Measurements from ENCODE around the gene CHRNA5.
"Not testable (repeated sequence)": the region's sequence is repeated elsewhere in the genome, so short reads cannot be mapped to it uniquely, and the experiment has no call there.

Gene CHRNA5

DNA sequence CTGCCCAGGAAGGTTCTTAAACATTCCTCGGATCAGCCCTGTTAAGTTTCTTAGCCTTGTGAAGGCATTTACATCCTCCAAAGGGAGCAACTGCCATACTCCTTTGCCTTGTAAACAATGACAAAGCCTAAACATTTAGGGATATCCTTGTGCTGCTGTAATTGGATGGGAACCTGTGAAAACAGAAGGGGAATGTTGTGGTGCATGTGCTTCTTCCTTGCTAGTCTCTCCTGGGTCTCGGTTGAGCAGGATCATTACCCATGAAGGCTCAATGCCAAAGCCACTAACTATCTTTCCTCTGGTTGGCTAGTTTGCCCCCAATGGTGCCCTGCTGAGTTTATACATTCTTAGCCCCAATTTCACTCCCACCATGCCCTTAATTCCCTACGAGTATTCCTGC, 38.1 kb downstream of the CHRNA5 start:
- H3K27me3 Mint-ChIP-seq (ENCODE audit: low read depth): peaks cover 7% of the 10 kb centered on the region
- no peaks in the 10 kb centered on the region for H3K36me3 Mint-ChIP-seq (ENCODE audit: low read depth)

DNA sequence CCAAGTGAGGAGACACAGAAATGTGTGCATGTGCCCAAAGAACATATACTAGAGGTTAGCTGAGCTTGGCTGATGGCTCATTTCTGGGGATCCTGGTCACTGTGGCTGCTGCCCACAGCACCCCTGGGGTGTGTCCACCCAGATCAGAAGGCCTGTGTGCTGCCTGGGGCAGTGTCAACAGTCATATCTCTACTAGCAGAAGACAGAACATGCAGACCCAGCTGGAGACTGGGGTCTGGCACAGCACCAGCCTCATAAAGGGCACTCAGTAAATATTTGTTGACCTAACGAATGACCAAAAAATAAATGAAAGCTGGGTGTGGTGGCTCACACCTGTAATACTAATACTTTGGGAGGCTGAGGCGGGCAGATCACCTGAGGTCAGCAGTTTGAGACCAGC, 39.1 kb downstream of the CHRNA5 start:
- H3K9me3 Mint-ChIP-seq: no peaks in the 10 kb centered on the region
- no peaks in the 10 kb centered on the region for H3K36me3 Mint-ChIP-seq (ENCODE audit: low read depth)
- H3K4me3 Mint-ChIP-seq: no peak overlapping the region
- no peak overlapping the region for H3K27ac Mint-ChIP-seq
- H3K4me1 Mint-ChIP-seq (ENCODE audit: low read depth): no peaks in the 10 kb centered on the region
- peaks cover 10% of the 10 kb centered on the region for H3K27me3 Mint-ChIP-seq (ENCODE audit: low read depth)

More for the DNA sequence above, 38.1 kb downstream of the CHRNA5 start:
- no peak overlapping the region for H3K27ac Mint-ChIP-seq
- no peaks in the 10 kb centered on the region for H3K9me3 Mint-ChIP-seq
- H3K4me3 Mint-ChIP-seq: no peak overlapping the region
- no peaks in the 10 kb centered on the region for H3K4me1 Mint-ChIP-seq (ENCODE audit: low read depth)

DNA sequence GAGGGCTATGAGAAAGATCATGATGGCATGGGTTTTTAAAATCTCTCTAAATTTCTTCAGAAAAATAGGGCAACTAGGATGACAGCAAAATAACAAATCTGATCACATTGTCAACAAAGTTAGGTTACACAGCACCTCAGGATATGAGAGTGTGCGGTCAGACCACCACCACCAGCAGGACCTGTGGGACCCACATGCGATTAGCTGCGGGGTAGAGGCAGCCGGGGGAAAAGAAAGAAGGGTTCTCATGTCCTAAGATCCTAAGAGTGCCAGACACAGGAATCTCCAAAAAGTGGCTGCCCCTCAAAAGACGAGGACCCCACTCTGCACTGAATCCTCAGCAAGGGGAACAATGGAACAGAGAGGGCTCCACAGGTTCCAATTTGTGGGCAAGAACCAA, 39.9 kb downstream of the CHRNA5 start:
- Mint-ChIP-seq H3K9me3 (no peaks in the 10 kb centered on the region), H3K27ac (no peak overlapping the region), H3K4me3 (no peak overlapping the region), H3K36me3 (ENCODE audit: low read depth) (no peaks in the 10 kb centered on the region), H3K27me3 (ENCODE audit: low read depth) (peaks cover 18% of the 10 kb centered on the region), H3K4me1 (ENCODE audit: low read depth) (no peaks in the 10 kb centered on the region)

DNA sequence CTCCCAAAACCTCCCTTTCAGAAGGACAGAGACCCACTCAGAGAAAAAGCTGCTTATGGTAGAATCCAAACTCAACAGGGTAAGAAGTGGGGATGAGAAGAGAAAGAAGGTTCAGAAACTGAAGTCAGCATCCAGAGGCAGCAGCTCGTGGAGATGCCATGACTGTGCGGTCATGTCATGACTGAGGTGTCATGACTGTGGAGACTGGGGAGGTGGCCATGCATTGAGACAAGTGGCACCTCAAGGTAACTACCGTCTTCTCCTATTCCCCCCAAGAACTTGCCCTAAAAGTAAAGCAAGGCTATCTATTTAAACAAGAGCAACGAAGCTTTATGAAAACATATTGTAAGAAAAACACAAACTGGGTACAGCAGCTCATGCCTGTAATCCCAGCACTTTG, 40.4 kb downstream of the CHRNA5 start:
- no peaks in the 10 kb centered on the region for H3K36me3 Mint-ChIP-seq (ENCODE audit: low read depth)
- H3K27ac Mint-ChIP-seq: no peak overlapping the region
- H3K4me3 Mint-ChIP-seq: no peak overlapping the region
- no peaks in the 10 kb centered on the region for H3K9me3 Mint-ChIP-seq
- H3K27me3 Mint-ChIP-seq (ENCODE audit: low read depth): peaks cover 20% of the 10 kb centered on the region
- no peaks in the 10 kb centered on the region for H3K4me1 Mint-ChIP-seq (ENCODE audit: low read depth)

DNA sequence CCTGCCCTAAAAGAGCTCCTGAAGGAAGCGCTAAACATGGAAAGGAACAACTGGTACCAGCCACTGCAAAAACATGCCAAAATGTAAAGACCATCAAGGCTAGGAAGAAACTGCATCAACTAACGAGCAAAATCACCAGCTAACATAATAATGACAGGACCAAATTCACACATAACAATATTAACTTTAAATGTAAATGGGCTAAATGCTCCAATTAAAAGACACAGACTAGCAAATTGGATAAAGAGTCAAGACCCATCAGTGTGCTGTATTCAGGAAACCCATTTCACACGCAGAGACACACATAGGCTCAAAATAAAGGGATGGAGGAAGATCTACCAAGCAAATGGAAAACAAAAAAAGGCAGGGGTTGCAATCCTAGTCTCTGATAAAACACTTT, 44.2 kb downstream of the CHRNA5 start:
- not testable (repeated sequence) for H3K4me3 Mint-ChIP-seq; H3K27ac Mint-ChIP-seq; H3K36me3 Mint-ChIP-seq (ENCODE audit: low read depth); H3K9me3 Mint-ChIP-seq; H3K4me1 Mint-ChIP-seq (ENCODE audit: low read depth)
- H3K27me3 Mint-ChIP-seq (ENCODE audit: low read depth): peaks cover 24% of the 10 kb centered on the region

DNA sequence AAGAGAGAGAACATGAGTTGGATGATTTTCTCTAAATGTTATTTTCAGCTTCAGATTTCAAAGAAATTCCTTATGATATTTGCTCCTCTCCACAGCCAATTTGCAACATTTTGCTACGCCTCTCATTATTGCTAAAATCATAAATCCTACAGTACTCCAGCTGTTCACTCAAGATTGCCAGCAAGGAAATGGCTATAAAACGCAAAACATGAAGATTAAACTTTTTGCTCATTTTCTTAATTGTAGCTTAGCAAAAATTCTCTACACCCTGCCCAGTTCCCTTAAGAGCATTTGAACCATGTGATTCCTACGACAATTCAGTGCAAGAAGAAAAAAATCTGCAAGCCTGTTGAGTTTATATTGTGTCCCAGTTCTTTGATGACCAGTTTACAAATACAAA, 48.7 kb downstream of the CHRNA5 start:
- Mint-ChIP-seq H3K4me3 (no peak overlapping the region), H3K9me3 (no peaks in the 10 kb centered on the region)

DNA sequence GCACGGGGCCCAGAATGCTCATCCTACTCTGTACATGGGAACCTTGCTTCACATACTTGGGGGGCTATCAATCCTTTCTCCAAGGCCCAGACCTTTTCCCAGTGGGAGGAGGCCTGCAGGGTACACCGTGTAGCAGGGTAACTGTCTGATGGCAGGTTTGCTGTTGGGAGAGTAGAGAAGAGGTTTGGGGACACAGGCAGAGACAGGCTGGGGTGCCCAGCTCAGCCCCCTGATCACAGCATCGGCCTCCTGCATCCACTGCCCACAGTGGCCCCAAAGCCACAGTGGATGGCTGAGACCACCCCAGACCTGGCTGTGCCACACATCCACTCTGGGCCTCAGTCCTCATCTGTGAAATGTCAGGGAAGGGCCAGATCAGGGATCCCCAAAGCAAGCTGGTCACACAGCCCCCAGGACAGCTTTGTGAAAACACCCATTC, 49.9 kb downstream of the CHRNA5 start:
- Mint-ChIP-seq H3K36me3 (ENCODE audit: low read depth) (no peaks in the 10 kb centered on the region), H3K9me3 (no peaks in the 10 kb centered on the region), H3K27ac (no peak overlapping the region), H3K27me3 (ENCODE audit: low read depth) (peaks cover 25% of the 10 kb centered on the region), H3K4me3 (no peak overlapping the region), H3K4me1 (ENCODE audit: low read depth) (peaks cover 2% of the 10 kb centered on the region)

More for the DNA sequence above, 48.7 kb downstream of the CHRNA5 start:
- H3K36me3 Mint-ChIP-seq (ENCODE audit: low read depth): no peaks in the 10 kb centered on the region
- H3K27ac Mint-ChIP-seq: no peak overlapping the region
- H3K4me1 Mint-ChIP-seq (ENCODE audit: low read depth): peaks cover 2% of the 10 kb centered on the region
- H3K27me3 Mint-ChIP-seq (ENCODE audit: low read depth): peaks cover 22% of the 10 kb centered on the region

DNA sequence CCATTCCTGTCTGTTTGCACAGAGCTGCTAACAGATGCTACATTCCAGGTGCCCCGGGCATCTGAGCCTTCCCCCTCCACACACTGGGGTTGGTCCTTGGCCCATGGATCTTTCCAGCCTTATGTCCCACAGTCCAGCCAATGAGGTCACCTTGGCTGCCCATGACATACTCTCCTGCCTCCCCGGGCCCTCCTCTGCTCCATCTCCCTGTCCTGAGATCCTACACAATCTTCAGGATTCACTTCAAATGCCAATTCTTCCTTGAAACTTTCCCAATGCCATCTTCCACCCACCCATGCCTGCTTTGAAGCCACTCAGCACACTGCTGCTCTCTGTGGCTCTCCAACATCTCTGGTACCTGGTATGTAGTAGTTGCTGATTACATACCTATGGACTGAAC, 51.2 kb downstream of the CHRNA5 start:
- peaks cover 2% of the 10 kb centered on the region for H3K4me1 Mint-ChIP-seq (ENCODE audit: low read depth)
- H3K27me3 Mint-ChIP-seq (ENCODE audit: low read depth): peaks cover 29% of the 10 kb centered on the region
- no peak overlapping the region for H3K4me3 Mint-ChIP-seq
- H3K36me3 Mint-ChIP-seq (ENCODE audit: low read depth): no peaks in the 10 kb centered on the region
- no peaks in the 10 kb centered on the region for H3K9me3 Mint-ChIP-seq
- H3K27ac Mint-ChIP-seq: no peak overlapping the region

DNA sequence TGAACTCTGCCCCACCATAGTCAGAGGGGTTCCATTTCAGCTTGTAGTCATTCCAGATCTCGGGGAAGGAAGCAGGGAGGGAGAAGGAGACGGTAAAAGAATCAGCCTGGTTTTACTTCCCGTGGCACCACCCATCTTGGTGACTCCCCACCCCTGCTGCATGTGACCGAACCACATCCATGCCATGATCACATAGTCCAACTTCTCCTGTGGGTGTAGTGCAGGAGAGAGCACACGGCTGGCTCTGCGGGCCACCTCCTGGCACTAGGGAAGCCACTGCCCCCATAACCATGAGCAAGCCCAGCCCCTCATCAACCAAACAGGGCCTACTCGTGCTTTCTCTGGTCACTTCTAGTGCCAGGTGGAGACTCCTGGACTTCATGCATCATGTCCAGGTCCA, 51.8 kb downstream of the CHRNA5 start:
- Mint-ChIP-seq H3K27ac (no peak overlapping the region), H3K27me3 (ENCODE audit: low read depth) (peaks cover 35% of the 10 kb centered on the region), H3K36me3 (ENCODE audit: low read depth) (no peaks in the 10 kb centered on the region), H3K4me3 (no peak overlapping the region), H3K4me1 (ENCODE audit: low read depth) (peaks cover 2% of the 10 kb centered on the region), H3K9me3 (no peaks in the 10 kb centered on the region)

DNA sequence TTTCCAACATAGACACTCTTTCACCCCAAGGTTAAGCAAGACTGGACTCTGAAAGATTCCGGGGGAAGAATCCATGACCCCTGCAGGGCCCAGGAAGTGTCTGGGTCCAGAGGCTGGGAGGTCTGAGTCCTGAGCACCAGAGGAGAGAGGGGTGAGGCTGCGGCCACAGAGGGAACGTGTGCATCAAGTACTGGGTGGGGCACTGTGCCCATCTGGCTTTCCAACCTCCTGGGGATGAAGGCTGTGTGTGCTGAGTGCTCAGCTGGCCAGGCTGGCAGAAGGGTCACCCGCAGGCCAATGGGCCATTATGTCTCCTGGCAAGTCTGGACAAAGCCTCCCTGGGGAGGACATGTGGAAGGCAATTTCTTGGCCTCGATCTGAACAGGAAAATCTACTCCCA, 52.2 kb downstream of the CHRNA5 start:
- H3K9me3 Mint-ChIP-seq: no peaks in the 10 kb centered on the region
- H3K4me1 Mint-ChIP-seq (ENCODE audit: low read depth): peaks cover 2% of the 10 kb centered on the region
- H3K36me3 Mint-ChIP-seq (ENCODE audit: low read depth): no peaks in the 10 kb centered on the region
- peaks cover 39% of the 10 kb centered on the region for H3K27me3 Mint-ChIP-seq (ENCODE audit: low read depth)
- H3K4me3 Mint-ChIP-seq: no peak overlapping the region
- no peak overlapping the region for H3K27ac Mint-ChIP-seq

DNA sequence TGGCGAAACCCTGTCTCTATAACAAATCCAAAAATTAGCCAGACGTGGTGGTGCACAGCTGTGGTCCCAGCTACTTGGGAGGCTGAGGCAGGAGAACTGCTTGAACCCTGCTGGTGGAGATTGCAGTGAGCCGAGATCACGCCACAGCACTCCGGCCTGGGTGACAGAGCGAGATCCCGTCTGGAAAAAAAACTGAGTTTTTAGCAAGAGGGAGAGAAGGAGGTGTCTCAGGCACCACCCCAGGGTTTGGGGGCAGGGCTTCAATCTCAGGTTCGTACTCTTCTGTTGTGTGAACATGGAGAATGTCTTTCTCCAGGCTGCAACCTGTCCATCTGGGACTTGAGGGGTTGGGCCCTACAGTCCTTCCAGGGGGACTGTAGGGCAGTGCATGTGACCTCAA, 52.7 kb downstream of the CHRNA5 start:
- H3K4me1 Mint-ChIP-seq (ENCODE audit: low read depth): peaks cover 2% of the 10 kb centered on the region
- H3K4me3 Mint-ChIP-seq: no peak overlapping the region
- no peak overlapping the region for H3K27ac Mint-ChIP-seq

DNA sequence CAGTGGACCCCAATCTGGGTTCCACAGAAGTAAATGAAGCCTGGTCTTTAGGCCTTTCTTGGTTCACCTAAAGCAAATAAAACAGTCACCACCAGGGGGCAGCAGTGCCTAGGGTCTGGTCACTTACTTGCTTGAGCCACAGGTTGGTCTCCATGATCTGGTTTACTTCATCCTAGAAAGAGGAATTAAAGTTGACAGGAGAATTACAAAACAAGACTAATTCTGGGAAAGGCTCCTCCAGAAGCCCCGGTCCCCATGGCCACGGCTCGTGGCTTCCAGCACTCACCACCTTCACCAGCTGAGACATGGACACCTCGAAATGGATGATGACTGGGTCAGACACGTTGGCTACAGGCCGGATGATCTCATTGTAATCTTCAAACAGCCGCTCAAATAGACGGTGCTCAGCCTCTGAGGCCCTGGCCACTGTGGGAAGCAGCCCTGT, 53.2 kb downstream of the CHRNA5 start:
- Mint-ChIP-seq H3K4me1 (ENCODE audit: low read depth) (peaks cover 2% of the 10 kb centered on the region), H3K9me3 (no peaks in the 10 kb centered on the region), H3K36me3 (ENCODE audit: low read depth) (no peaks in the 10 kb centered on the region), H3K27ac (no peak overlapping the region), H3K4me3 (no peak overlapping the region), H3K27me3 (ENCODE audit: low read depth) (peaks cover 49% of the 10 kb centered on the region)

More for the DNA sequence above, 52.7 kb downstream of the CHRNA5 start:
- H3K36me3 Mint-ChIP-seq (ENCODE audit: low read depth): no peaks in the 10 kb centered on the region
- peaks cover 45% of the 10 kb centered on the region for H3K27me3 Mint-ChIP-seq (ENCODE audit: low read depth)
- H3K9me3 Mint-ChIP-seq: no peaks in the 10 kb centered on the region

DNA sequence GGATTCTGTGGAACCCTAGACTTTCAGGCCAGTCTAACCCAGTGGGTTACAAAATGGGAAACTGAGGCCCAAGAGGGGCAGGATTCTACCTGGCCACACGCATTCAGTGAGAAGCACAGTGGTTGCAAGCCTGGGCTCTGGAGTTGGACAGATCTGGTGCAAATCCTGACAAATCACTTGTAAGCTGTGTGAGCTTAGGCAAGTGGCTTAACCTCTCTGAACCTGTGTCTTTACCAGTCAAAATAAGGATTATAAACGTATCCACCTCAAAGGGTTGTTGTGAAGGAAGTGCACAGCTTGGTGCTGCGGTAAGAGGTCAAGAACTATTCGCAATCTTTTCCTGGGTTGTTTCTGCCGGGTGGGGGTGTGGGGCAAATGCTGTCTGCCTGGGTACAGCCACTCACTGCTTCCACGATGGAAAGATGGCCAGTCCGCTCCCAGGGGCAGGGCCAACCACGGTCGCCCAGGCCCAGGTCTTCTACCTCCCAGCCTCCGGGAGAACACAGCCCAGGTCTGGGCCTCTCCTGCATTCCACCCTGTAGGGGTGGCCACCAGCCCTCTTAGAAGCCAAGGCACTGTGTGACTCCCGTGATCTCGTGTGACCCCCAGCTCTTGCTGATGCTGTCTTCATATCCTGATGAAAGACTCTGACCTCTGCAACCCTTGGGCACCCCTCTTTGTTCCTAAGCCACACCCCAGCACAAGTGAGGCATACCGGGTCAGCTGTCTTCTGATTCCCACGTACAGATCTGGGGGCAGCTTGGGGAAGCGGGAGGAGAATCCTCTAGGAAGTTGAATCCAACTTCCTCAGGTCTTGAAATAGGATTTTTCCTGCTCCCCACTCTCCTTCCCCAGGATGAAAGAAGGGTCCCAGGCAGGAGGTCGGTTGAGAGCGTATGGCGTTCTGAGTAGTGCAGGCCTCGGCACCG, 54.0 kb downstream of the CHRNA5 start:
- Mint-ChIP-seq H3K9me3 (no peaks in the 10 kb centered on the region), H3K27me3 (ENCODE audit: low read depth) (peaks cover 45% of the 10 kb centered on the region)

DNA sequence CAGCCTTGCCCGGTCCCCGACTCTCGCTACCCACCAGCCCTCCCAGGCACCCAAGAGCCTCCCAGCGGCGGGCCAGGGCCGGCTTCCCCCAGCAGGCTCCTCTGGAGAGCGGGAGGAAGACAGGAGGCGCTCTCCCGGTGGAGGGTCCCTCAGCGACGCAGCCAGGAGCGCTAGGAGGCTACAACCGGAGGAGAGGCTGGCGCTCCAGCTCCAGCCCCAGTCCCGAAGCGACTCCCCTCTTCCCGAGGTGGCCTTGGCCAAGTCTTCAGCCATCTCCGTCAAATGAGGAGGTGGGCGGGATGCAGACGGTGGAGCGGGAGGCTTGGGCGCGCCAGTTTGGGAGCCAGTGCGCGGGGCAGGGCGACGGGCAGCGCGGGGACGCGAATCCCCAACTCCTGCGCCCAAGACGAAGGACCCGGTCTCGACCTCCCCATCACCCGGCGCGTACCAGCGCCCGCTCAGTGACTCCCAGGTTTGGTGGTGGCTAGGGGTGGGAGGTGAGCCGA, 54.8 kb downstream of the CHRNA5 start:
- Mint-ChIP-seq H3K9me3 (no peaks in the 10 kb centered on the region), H3K4me1 (ENCODE audit: low read depth) (peaks cover 2% of the 10 kb centered on the region), H3K27ac (no peak overlapping the region), H3K36me3 (ENCODE audit: low read depth) (no peaks in the 10 kb centered on the region), H3K4me3 (no peak overlapping the region), H3K27me3 (ENCODE audit: low read depth) (peaks cover 45% of the 10 kb centered on the region)

More for the DNA sequence above, 54.0 kb downstream of the CHRNA5 start:
- H3K27ac Mint-ChIP-seq: no peak overlapping the region
- H3K36me3 Mint-ChIP-seq (ENCODE audit: low read depth): no peaks in the 10 kb centered on the region
- no peak overlapping the region for H3K4me3 Mint-ChIP-seq
- peaks cover 2% of the 10 kb centered on the region for H3K4me1 Mint-ChIP-seq (ENCODE audit: low read depth)

Measured in T-helper 1 cell treated with Interleukin-12 subunit alpha and Interleukin-12 subunit beta and Interleukin-4 antibody, amounts not matched to agents 30 μg/mL and 1 μg/mL, for 36 hours (primary cell).